ENCODE results near the gene PCDH11Y.
"Not testable (repeated sequence)": the region's sequence is repeated elsewhere in the genome, so short reads cannot be mapped to it uniquely, and the experiment has no call there.

- TF ChIP-seq, protein P1, sequence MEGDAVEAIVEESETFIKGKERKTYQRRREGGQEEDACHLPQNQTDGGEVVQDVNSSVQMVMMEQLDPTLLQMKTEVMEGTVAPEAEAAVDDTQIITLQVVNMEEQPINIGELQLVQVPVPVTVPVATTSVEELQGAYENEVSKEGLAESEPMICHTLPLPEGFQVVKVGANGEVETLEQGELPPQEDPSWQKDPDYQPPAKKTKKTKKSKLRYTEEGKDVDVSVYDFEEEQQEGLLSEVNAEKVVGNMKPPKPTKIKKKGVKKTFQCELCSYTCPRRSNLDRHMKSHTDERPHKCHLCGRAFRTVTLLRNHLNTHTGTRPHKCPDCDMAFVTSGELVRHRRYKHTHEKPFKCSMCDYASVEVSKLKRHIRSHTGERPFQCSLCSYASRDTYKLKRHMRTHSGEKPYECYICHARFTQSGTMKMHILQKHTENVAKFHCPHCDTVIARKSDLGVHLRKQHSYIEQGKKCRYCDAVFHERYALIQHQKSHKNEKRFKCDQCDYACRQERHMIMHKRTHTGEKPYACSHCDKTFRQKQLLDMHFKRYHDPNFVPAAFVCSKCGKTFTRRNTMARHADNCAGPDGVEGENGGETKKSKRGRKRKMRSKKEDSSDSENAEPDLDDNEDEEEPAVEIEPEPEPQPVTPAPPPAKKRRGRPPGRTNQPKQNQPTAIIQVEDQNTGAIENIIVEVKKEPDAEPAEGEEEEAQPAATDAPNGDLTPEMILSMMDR (IDR thresholded peaks at IDR 0.05; ENCODE audit: low read length): not testable (repeated sequence)
- TF ChIP-seq EZH2 (optimal IDR thresholded peaks at IDR 0.05; ENCODE audit: low read depth, low read length); EZH2phosphoT487 (IDR thresholded peaks at IDR 0.05; ENCODE audit: low read length): not testable (repeated sequence)
These were observed 638.5 kb downstream of the PCDH11Y start for GRCh38 chrY:5638589-5638988.
